GM18520 (cell line): ENCODE measurements around the gene ZNF521.
A peak's percentile ranks its signal among the peaks of the same experiment; 100 is the strongest.

Source experiments
- ATAC-seq: cut with Tn5 transposase; IDR thresholded peaks from one replicate; pipeline ENCODE4 v1.9.1; 2021; ENCODE audit not compliant: unreplicated experiment

ZNF521 gene

GRCh38 chr18:25175558-25176517 lies 176.1 kb downstream of the ZNF521 start:
- no peak for ATAC-seq

DNA sequence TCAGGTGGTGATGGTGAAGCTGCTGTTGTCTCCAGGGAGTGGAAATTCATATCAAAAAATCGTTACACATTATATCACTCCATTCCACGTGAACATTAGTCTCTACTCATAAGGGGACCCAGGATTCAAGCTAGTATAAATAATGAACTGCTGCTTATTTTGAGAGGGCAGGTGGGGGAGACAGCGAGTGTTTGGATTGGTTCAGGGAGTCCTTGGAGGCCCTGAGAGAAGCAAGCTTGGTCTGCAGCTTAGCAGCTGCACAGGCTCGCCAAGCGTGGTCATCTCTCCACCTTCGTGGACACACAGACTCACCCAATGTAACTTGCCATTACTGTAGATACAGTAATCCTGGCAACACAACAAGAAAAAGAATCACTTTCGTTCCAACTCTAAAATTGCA lies 177.6 kb downstream of the ZNF521 start:
- no peak for ATAC-seq

DNA sequence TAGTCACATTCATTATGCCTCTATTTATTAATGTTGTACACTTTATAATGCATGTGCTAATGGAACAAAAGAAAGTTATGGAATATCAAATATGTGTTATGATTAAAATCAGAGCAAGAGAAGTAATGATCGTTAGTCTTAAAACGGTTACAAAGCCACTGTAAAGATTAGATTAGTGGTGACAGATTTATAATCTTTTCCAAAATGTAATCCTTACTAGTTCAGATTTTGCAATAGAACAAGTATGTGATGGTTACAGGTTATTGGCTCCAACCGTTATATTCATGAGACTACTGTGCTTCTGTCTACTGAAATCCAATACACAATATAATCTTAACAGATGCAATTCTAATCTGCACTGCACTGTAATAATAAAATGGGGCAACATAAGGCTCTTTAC lies 180.6 kb downstream of the ZNF521 start:
- ATAC-seq = no peak

DNA sequence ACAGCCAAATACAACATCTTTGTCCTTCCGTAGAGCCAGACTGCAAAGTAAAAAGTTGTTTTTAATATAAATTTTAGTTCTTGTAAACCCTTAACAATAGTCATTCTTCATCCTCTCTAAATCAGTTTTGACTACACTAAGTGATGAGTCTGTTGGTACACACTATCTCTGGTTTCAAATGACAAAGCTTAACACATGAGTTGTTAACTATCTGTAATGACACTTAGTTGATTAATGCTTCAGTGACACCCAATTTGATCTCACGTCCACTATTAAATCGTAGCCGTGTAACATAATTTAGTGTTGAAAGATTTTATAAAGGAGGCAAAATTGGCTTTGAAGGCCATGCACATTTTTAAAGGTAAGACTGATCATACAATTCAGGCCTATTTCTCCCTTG lies 181.6 kb downstream of the ZNF521 start:
- no peak for ATAC-seq

- ATAC-seq = no peak
Observed at GRCh38 chr18:25169701-25170100, 182.3 kb downstream of the ZNF521 start.

DNA sequence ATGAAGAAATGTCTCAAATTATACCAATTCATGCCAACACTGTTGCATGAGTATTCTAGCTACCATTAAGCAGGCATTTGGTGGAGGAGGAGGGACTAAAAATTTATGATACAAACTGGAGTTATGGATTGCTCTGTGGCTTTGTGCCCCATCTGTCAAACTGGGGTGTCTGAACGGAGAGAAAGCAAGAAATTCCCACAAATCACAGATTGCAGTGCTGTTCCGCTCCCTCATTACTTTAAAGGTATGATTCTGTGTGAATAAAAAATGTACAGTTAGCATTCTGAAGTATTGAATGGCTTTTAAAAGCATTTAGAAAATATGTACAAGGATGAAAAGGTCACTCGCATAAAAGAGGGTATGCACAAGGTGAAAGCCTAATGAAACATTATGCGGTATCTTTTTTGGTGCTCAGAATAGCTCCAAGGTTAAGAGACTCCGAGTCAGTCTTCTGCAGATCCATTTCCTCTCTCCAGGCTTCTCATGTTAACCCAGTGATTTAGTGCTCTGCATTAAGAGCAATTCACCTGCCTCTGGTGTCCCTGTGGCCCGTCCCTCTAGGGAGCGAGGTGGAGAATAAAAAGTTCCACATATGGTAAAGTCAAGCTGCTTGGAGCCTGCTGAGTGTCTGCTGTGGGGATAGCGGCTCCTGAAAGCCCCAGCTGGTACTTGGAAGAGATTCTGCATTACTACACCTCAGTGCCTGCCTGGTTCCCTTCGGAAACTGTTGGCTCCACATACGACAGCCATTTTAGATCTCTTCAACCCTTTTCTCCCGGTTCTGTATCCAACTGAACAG lies 184.2 kb downstream of the ZNF521 start:
- ATAC-seq = no peak

- no peak for ATAC-seq
Observed at GRCh38 chr18:25166113-25166512, 185.9 kb downstream of the ZNF521 start.

DNA sequence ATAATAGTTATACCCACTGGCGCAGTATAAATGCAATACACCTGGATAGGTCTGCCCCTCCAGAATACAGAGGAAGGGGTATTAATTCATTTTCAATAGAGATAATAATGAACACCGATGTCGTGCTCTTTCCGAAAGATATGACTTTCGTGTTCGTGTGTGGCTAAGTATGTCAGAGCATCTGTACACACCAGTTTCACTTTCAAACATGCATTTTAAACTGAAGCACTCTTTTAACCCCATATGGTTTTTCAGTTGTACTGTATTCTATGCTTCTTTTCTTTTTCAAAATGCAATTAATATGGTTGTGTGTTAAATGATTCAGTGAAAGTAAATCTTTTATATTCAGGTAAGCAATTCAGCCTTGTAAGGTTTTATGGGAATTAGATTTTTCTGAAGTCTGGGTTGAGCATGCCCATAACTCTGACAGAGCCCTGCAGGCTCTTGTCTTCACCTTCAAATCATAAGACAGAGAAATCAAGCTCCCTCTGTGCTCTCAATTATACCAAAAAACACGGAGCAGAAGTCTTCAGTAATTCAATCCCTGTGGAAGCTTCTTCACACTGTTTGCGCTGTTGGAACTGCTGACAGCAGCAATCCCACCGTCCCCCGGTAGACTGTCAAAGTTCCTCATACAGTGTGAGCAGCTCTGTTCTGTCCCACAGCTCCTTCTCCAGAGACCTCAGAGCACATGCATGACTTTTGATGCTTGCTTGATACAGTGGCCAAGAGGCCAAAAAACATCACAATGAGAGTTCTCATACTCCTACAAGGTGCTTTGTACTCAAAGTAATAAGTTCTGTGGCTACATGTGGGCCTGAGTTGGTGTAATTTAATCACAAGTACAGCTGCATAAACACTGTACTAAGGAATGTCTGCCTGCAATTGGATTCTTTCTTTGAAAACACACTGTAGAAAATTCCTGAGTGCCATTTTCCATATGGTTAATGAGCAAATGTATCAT lies 186.8 kb downstream of the ZNF521 start:
- peak; percentile 85 for ATAC-seq

- ATAC-seq = peak; percentile 4
Observed at GRCh38 chr18:25164211-25164847, 187.6 kb downstream of the ZNF521 start.

GRCh38 chr18:25153426-25153825 lies 198.5 kb downstream of the ZNF521 start:
- ATAC-seq = no peak

GRCh38 chr18:25147877-25148488 lies 204.0 kb downstream of the ZNF521 start:
- no peak for ATAC-seq

- no peak for ATAC-seq
Observed at GRCh38 chr18:25146512-25146910, 205.5 kb downstream of the ZNF521 start.

- no peak for ATAC-seq
Observed at GRCh38 chr18:25145731-25146511, 206.0 kb downstream of the ZNF521 start.

DNA sequence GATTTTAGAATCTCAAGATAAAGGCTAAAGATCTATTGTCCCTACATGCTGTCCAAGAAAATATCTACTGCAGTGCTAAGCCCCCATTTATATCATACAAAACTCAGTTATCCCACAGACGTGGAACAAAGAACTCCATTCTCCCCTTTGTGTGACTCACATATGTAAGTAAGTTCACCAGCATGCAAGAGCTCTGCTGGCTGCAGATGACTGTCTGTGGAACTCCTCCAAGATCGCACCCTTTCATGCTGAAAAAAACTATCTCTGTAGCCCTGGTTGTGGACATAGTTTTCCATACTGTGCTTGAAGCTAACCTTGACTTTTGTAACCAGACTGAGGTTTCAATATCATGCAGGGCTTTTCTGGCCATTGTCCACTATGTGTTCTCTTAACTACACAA lies 207.1 kb downstream of the ZNF521 start:
- no peak for ATAC-seq

GRCh38 chr18:25141886-25142285 lies 210.1 kb downstream of the ZNF521 start:
- ATAC-seq = no peak

DNA sequence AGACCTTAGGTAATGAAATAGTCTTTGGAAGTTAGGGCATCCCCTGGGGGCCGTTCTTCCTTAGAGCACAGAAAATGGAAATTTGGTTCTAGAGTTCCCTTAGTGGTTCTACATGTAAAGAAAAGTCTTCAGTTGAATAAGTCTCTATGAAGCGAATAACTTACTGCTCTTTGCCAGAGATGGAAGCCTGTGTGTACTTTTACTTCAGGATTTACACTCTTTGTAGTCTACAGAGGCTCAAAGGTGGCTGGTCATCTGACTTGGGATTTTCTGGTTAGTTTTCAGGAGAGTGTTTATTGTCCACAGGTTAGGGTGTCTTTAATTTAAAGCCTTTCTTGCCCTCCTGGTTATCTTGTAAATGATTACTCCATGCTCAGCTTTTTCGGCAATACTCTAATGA lies 210.6 kb downstream of the ZNF521 start:
- ATAC-seq = no peak

DNA sequence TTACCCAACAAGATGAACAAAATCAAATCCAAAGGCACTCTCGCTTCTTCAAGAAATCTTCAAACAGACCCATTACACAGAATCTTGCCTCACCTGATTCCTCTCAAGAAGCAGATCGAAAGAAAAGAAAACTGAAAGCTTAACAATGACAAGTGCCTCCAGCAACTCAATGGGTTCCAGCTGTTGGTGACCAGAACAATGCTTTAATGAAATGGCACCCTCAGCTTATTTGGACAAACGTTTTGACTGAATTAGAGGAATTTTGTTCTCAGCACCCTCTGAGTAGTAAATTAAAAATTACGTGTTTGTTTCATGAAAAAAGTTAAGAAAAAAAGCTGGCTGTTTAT lies 211.0 kb downstream of the ZNF521 start:
- ATAC-seq = no peak

DNA sequence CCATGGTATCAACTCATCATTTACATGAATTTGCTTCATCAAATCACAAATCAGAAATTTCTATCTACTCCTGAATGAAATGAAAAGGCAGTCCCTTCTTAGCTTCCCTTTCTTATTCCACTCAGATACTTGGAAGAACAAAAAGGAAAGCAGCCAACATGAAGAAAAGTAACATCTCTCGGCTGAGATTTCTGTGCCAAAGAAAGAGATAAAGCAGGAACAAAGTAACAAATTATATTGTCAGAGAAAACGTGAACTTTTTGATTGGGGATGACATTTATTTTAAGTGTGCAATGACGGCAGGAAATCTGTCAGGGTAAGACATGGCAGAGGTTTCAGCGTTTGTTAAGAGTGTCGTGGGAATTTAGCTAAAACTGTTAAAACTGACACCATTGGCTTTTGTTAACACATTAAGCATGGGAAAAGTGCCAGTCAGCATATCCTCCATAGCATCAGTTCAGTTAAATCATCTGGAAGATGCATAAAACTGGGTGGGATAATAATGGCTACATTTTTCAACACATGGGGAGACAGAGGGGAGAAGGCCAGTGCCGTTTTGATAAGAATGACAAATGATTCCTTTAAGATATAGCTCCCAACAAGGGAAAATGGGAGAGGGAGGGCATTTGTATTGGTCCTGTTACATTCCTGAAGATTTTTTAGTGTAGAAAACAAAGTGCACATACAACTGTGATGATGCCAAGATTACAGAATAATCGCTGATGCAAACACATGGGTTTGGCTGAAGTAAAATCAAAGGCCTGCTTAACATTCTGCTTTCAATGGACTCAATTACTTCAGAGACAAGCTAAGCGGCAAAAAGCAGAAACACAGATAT lies 211.6 kb downstream of the ZNF521 start:
- no peak for ATAC-seq

DNA sequence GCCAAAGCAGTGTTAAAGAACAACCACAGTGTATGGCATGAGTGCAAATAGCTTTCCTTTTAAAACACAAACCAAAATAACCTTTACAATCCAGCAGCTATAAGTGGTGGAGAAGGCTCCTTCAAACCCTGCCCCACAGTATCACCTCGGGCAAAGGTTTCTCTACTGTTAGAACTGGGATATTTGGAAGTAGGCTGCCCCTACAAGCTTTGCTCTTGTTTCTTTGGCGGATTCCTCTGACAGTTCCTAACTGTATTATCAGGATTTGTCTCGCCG lies 214.8 kb downstream of the ZNF521 start:
- ATAC-seq = no peak
